ENCODE measurements around the gene DLX4.

The DLX4 gene

DNA sequence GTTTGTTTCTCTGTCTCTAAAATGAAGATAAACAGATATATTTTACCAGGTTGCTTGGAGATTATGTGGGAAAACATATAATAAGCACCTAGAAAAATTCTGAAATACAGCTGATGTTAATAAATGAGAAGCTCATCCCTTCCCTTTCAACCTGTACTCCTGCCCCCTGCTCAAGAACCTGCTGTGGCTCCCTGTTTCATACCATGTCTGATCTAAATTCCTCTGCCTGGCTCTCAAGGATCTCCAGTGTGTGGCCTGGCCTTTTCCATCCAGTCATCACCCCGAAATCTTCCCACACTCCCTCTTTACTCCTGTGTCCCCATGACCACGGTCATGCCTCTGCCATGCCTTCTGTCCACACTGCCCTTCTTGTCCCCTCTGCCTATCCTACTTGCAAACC lies 19.4 kb upstream of the DLX4 start:
- no peak for DNase-seq

DNA sequence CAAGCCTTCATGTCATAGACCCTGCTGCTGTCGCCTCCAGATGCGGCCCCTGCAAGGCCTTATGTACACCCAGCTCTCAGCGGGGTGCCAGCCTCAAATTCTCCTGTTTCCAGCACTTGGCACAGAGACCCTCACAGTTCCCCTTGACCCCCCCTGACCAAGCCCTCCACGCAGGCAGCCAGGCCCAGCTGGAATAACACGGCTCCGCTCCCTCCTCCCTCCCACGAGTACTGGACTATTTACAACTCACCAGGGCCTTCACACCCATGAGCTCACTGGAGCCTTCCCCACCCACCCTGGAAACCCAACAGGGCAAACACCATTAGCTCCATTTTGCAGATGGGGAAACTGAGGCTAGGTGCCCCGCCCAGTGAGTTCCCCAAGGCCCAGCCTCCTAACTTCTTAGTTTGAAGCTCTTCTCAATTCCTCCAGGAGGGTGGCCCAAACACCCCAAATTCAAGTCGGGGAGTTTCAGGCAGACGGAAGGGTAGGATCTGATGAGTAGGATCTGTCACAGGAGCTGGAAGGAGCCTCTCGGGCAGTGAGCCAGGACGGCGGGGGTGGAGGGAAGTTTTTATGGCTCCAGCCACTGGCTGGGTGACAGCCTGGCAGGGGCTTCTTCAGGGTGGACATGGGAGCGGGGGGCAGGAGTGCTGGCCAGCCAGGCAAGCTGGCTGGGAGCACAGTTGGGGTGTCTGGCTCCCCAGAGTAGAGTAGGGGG lies 17.5 kb upstream of the DLX4 start:
- no peak for DNase-seq

DNA sequence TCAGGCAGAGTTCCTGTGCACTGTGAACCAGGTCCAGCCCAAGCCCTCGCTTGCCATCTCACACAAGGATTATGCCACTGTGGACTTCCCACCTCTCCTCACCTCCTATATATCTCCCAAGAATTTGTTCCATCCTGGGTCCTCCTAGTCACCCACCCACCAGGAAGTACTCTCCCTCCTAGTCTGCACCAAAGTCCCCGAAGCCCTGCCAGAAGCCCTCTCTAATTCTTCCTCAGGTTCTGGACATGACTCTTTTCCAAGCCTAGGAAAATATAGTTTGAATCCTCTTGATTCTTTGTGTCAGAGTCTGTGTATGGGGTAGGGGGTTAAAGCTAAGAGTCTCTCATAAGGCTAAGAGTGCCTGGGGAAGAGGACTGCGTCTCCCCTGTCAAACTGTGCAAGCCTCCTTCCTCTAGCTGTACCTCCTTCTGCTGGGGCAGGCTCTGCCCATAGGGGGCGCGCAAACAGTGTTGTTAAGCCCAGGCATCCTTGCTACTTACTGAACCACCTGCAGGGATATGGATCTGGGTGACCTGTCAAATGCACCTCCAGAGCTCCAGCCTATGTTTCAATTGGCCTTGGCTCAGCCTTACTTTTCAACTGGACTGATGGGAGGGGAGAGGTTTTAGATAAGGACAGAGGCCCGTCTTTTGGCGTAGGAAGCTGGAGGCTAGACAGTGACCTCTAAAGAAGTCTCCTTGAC lies 16.6 kb upstream of the DLX4 start:
- DNase-seq = peak; percentile 88

DNA sequence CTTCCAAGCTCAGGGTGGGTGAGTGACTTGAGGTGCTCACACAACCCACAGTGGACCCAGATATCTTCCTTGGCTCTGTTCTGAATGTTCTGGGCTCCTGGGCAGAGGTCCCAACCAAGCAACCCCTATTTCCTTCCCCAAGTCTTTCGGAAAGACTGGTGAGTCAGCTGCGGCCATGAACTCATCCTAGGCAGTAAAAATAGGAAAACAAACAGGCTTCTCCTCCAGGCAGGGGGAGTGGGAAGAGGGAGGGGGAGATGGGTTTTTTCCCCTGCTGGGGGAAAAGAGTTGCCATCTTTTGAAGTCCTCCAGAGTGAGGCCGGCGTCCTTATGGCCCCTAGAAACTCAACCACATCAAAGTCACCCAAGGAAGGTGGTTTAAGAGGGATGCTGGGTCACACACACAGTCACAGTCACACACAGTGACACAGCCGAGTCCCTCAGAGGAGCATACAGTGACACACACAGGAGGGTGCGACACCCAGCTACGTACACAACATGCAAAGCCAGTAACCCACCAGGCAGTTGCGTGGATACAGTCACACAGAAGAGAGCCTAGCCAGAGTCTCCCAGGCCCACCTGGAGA lies 16.0 kb upstream of the DLX4 start:
- DNase-seq = no peak

DNA sequence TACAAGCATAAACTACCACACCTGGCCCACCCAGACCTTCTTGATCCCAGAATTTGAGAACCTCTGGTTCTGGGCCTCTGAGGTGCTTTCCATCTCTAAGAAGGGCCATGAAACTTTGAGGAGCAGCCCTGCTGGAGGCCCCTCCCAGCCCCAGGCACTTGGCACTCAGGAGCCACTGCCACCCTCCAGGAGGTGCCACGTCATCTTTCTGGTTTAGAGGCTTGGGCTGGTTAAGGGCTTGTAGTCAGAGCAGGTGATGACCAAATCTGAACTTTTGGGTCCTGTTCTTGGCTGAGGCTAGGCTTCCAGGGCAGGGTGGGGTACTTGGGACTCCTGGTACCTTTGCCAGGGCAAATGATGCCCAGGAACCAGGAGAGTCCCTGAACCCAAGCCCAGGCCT lies 13.8 kb upstream of the DLX4 start:
- no peak for DNase-seq

DNA sequence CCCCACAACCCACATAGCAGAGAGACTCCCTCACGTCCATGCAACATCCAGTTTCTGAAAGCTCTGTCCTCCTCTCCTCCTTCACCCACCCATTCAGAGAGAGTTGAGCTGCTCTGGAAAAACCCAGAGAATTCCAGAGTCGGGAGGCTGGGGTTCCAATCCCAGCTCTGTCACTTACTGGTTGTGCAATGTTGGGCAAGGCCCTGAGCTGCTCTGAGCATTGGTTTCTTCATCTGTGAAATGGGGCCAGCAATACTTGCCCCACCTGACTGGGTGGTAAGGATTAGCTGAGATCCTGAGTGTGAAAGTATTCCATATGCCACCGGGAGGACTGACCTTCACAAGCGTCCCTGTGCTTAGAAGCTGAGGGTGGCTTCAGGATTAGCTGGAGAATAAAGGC lies 12.2 kb upstream of the DLX4 start:
- no peak for DNase-seq

DNA sequence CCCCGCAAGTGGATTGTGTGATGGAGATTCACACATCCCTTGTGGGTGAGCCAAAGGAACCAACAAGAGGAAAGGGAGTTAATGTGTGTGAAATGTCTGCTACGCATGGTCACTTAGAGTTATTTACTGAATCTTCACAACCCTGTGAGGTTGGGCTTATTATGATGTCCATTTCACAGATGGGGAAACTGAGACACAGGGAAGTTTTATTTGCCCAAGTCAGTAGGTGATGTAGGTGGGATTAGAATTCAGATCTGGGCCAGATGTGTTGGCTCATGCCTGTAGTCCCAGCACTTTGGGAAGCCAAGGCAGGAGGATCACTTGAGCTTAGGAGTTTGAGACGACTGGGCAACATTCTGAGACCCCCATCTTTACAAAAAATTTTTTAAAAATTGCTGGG lies 11.6 kb upstream of the DLX4 start:
- DNase-seq = no peak

DNA sequence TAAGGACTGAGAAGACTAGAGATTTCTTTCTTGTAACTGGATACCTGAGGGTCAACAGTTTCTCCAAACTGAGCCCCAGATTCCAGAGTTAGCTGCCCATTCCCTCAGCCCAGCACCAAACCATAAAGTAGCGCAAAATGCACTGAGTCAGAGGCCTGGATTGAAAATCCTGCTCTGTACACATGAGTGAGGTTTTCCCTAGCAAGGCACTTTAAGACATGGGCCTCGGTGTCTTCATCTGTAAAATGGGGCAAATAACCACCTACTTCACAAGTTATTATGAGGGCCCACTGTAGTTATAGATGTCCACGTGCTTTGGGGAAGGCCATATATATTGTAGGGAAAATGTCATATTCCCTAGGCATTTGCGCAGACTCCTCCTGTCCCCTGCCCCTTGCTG lies 10.3 kb upstream of the DLX4 start:
- DNase-seq = no peak

DNA sequence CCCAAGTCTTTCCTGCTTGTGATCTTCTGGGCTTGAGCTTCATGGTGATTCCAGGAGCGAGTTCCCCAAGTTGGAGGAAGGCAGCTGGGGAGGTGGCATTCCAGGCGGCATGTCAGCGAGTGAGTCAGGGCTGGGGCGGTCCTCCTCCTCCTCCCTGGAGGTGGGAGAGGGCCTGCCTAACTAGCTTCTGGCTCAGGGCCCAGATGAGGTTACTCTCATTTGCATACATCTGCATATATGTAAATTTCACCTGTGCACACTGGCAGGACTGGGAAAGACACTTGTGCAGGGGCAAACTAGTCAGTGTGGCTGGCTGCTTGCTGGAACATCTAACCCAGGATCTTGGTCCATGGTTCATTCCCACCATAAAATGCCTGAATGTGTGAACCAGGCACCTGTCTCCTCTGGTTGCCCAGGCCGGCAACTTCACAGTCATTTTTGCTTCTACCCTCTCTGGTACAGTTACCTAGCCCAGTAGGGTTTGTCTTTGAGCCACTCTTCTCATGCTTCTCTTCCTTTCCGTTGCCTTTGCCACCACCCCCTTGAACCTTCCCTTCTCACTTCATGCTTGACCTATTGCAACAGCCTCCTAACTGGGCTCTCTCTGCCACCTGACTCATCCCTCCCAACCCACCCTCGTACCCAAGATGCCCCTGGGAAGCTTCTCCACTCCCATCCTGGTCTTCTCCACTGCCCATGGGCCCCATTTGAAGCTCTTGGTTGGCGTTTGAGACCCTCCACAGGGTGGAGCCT lies 9.6 kb upstream of the DLX4 start:
- DNase-seq = no peak

DNA sequence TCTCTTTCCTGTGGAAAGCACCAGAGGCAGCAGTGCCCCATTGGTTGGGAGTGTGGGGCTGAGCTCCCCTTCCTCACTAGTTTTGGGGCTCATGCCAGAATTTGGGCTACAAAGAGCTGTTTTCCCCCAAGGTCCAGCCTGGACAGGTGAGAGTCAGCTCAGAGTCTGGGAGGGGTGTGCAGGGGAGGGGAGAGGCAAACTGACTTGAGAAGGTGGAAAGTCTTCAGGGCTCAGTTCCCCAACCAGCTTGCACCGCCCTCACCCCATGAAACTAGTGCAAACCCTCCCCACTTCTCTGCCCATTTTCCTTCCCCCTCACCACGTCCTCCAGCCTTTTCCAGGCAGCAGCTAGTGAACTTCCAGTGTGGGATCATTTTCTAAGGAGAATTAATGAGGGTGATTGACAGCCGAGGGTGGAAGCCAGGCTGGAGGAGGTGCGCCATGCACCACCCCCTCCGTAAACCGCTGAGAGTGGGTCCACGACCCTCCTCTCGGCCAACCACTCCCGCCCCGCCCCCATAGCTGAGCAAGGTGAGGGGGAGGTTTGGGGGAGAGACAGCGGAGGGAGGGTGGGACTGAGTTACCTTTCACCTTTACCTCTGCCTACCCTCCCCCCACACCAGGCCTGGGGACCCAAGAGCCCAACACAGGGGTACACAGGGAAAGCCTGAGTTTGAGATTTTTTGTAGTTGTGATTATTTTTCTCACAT lies 6.2 kb upstream of the DLX4 start:
- no peak for DNase-seq

DNA sequence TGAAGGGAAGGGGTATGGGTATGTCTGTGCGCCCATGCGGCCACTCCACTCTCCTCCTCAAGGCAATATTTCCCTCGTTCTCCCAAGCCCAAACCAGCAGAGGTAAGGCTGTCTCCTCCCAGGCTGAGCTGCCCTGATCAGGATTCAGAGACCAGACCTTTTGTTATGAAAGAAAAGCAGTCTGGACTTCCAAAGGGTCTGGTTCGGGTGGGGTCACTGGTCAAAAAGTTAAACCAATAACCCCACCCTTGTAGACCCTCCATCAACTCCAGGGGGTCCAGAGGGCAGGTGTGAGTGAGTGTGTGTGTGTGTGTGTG lies 5.7 kb upstream of the DLX4 start:
- DNase-seq = no peak

DNA sequence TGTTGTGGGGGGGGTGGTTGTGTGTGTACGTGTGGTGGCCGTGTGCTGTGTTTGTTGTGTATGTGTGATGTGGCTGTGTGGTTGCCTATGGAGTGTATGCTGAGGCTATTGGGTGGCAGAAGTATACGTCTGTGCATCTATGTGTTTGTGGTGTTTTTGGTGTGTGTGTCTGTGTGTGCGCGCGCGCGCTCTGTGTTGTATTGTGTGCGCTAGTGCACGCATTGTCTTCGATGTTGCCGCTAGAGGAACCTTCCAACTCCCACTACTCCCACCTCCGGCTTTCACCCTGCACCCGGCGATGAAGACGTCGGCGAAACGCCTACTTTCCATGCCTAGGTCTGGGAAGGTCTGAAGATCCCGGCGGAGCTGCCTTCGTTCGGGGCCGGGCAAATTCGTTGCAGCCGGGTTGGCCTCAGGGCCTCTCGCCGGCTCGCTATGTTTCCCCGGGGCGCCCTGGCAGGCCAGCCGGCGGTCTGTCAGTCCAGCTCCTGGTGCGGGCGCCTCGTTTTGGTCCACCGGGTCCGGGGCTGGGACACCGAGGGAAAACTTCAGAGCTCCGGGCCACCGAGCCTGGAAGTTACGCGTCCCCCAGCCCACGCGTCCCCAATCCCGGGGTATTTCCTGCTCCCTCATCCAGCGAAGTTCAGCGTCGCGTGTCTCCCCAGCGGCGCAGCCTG lies 5.2 kb upstream of the DLX4 start:
- peak; percentile 5 for DNase-seq

DNA sequence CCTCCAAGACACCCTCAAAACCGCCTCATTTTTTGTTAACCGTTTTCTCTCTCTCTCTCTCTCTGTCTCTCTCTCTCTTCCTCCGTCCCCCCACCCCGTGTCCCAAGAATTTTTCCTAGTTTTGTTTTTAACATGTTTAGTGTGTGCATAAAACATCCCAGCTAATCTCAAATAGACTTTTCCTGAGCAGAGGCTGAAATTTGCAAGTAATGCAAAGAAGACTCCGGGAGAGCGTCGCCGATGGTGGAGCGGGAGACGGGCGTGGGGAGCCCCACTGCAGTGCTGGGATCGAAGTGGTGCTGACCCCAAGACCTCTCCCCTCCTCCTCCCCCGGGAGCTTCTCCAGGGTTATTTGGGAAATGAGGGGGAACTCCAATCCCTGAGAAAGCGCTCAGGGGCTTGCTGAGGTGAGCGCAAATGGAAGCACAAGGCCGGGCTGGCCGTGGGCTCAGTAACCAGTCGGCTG lies 4.7 kb upstream of the DLX4 start:
- DNase-seq = no peak

DNA sequence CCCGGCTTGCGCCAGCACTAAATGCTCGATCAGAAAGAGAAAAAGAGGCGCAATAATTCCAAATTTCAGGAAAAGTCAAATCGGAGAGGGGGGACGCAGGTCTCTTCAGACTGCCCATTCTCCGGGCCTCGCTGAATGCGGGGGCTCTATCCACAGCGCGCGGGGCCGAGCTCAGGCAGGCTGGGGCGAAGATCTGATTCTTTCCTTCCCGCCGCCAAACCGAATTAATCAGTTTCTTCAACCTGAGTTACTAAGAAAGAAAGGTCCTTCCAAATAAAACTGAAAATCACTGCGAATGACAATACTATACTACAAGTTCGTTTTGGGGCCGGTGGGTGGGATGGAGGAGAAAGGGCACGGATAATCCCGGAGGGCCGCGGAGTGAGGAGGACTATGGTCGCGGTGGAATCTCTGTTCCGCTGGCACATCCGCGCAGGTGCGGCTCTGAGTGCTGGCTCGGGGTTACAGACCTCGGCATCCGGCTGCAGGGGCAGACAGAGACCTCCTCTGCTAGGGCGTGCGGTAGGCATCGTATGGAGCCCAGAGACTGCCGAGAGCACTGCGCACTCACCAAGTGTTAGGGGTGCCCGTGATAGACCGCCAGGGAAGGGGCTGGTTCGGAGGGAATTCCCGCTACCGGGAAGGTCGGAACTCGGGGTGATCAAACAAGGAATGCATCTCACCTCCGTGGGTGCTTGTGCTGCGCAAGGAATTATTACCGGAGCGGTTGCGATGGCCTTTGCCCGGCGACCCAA lies 4.0 kb upstream of the DLX4 start:
- DNase-seq = peak; percentile 50

DNA sequence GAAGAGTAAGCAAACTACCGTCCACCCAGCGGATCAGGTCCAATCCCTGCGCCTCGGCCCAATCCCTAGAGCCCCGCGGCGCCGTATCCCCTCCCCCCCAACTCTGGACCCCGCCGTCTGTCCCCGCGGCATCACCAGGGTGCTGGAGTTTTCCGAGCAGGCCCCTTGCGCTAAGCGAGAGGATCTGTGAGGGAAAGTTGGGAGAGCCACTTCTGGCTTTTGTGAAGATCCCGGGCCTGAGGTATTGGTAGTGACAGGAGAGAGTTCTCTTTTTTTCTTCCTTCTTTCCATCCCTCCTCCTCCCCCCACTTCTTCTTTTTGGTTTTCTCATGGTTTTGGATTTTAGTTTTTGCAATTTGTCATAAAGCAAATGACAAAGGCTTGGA lies 3.5 kb upstream of the DLX4 start:
- DNase-seq = no peak

DNA sequence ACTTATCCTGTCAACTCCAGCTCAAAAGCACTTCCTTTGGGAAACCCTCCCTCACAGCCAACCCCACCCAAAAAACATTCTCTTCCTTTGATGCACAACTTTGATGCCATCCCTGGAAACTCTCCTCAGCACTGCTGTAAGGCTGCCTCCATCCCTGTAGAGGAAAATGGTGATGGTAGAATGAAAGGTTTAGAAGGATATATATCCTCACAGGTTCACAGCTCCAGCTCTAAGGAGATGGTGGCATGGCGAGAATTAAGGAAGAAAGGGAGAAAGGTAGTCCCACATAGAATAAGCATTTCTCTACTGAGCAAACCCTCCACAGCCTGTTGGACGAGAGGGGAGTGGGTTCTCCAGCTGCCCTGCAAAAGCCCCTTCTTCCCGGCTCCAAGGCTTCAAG lies 2.2 kb upstream of the DLX4 start:
- DNase-seq = no peak

DNA sequence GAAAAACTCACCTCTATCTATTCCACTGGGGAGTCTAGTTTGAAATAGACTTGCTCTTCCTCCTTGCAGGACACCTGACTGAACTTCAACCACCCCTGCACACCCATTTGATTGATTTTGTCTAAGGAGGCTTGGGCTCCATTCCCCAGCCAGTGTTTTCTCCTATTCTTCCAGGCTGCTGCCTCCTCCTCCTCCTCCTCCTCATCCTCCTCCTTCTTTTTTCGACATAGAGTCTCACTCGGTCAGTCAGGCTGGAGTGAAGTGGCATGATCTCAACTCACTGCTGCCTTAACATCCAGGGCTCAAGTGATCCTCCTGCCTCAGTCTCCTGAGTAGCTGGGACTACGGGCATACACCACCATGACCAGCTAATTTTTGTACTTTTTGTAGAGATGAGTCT lies 1.8 kb upstream of the DLX4 start:
- no peak for DNase-seq

DNA sequence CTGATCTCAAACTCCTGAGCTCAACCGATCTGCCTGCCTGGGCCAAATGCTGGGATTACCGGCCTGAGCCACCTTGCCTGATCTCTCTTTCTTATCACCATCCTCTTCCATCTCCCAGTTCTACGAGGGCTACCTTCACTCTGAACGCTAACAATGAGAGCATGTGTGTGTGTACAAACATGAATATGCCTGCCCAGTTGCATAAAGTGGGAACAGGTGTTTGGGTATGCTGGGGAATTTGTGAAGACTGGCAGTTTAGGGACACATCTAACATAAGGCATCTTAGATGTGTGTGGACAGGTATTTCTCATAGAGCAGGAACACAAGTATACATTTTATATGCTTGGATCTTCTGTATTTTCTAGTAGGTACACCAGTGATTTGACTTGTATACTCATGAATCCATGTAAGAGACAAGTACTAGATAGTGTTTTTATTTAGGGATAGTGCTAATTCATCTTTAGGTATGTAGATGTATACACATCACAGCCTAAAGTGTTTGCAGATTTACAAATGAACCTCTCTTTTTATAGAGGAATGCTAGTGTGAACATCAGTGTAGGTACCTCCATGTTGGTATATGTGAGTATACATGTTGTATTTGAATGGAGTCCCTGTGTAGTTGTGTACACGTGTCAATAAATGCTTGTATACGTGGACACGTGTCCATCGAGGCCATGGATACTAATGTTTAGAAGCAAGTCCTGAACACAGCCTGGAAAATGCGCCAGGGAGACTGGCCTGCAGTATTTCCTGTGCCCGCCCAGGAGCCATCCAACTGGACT lies 1.2 kb upstream of the DLX4 start:
- no peak for DNase-seq

DNA sequence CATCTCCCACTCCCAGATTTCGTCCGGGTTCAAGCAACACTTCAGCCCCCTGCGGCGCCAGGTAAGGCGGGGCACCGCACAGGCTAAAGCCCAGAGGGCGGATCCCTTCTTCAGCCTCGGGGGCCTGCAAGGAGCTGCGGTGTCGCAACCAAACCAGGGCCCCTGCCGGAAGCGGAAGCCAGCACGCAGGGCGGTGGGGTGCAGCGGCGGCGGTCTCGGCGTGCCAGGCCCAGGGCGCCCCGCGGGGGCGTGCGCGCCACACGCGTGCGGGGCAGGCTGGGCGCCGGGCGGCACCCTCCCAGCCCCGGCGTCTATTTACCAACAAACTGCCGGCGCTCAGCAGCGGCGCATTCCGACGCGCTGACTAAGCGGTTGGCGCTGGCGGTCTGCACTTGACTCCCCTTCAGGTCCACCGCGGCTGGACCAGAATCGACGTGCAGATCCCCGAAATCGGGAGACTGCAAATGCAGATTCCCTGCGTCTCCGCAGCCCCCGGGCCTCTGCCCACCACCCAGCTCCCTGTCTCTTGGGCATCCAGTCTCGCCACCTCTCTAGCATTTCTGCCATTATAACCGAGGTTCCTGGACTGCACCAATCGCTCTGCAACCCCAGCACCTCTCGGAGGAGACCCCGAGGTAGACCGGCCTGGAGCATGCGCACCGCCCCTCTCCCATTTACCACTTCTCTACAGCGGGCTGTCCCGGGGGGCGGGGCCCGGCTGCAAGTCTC lies 421 bp upstream of the DLX4 start:
- DNase-seq = peak; percentile 76

DNA sequence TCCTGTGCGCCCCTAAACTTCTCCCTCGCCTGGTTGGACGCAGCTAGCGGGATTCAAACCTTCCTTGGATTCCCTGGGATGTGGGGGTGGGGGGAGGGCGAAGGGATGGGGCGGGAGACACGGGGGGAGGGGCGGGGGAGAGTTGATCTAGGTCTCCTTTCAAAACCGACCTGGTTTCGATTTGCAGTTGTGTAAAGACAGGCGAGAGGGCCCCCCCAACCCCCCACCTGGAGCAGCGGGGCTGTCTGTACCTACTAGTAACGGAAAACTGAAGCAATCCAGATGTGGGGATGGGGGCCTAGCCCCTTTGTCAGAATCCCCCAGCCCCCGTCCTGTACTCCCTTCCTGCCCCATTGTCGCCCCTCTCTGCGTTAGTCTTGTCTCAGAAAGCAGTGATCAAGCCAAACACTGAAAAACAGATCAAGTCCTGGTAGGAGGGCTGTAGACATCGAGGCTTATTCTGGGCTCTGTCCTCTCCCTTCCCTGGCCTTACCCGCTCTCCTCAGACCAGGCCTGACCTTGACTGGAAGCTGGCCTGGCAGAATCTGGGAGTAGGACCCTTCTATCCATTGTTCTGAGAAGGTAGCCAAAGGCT lies 902 bp downstream of the DLX4 start:
- peak; percentile 19 for DNase-seq

Measured in CD4-positive, alpha-beta T cell treated with Interleukin-17A for 4 hours (primary cell).